Erythroblast (primary cell): Measurements from ENCODE around the gene MYCN.

Source experiments
- GATA1 ChIP-seq: IDR thresholded peaks from 2 replicates; pipeline ENCODE4 v1.6.1; 2011; ENCODE audit warnings: low read depth, mild to moderate bottlenecking, control low read depth, low read length, moderate library complexity
- POLR2A ChIP-seq: IDR thresholded peaks from 2 replicates; pipeline ENCODE4 v1.6.1; 2011; ENCODE audit warnings: mild to moderate bottlenecking, low read length

- no peak for TF ChIP-seq POLR2A
- no peak for TF ChIP-seq GATA1
These were observed 28.9 kb downstream of the MYCN start for GRCh38 chr2:15969214-15969613.
